IPS DF 6.9 (cell line): ENCODE measurements around the gene ESPN.

Experiments used
- DNase-seq: peaks from one replicate; pipeline ENCODE4 v3.0.0-alpha.2; 2013; ENCODE audit warnings: low read depth, low spot score
- H3K27ac ChIP-seq: one replicate; pipeline ENCODE4 v1.5.1; 2013; ENCODE audit warnings: low read length, control low read depth
- H3K27me3 ChIP-seq: 2 replicates; pipeline ENCODE4 v1.6.1; 2013; ENCODE audit warnings: mild to moderate bottlenecking, low read length; ENCODE audit not compliant: control insufficient read depth, insufficient read depth
- H3K36me3 ChIP-seq: 2 replicates; pipeline ENCODE4 v1.6.1; 2013; ENCODE audit warnings: low read length; ENCODE audit not compliant: control insufficient read depth, insufficient read depth
- H3K4me1 ChIP-seq: 2 replicates; pipeline ENCODE4 v1.6.1; 2013; ENCODE audit warnings: low read length; ENCODE audit not compliant: control insufficient read depth, insufficient read depth
- H3K4me3 ChIP-seq: 2 replicates; pipeline ENCODE4 v1.5.1; 2013; ENCODE audit warnings: mild to moderate bottlenecking, low read length
- H3K9me3 ChIP-seq: 2 replicates; pipeline ENCODE4 v1.6.1; 2013; ENCODE audit warnings: low read length, inconsistent platforms; ENCODE audit not compliant: control insufficient read depth, insufficient read depth
- WGBS: extraction: QIAGEN DNeasy Blood & Tissue Kit; methylation state at CpG from one replicate; pipeline ENCODE4 v1.1.7; 2013; ENCODE audit warnings: mixed read lengths, missing lambda C conversion rate; ENCODE audit not compliant: insufficient read length, insufficient coverage; 5-methylcytosine and 5-hydroxymethylcytosine counted together

The ESPN gene, protein sequence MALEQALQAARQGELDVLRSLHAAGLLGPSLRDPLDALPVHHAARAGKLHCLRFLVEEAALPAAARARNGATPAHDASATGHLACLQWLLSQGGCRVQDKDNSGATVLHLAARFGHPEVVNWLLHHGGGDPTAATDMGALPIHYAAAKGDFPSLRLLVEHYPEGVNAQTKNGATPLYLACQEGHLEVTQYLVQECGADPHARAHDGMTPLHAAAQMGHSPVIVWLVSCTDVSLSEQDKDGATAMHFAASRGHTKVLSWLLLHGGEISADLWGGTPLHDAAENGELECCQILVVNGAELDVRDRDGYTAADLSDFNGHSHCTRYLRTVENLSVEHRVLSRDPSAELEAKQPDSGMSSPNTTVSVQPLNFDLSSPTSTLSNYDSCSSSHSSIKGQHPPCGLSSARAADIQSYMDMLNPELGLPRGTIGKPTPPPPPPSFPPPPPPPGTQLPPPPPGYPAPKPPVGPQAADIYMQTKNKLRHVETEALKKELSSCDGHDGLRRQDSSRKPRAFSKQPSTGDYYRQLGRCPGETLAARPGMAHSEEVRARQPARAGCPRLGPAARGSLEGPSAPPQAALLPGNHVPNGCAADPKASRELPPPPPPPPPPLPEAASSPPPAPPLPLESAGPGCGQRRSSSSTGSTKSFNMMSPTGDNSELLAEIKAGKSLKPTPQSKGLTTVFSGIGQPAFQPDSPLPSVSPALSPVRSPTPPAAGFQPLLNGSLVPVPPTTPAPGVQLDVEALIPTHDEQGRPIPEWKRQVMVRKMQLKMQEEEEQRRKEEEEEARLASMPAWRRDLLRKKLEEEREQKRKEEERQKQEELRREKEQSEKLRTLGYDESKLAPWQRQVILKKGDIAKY

GRCh38 chr1:6424619-6425593 is at the start of gene ESPN:
ESPN (plus strand) TSS chr1:6424776; CDS start chr1:6424956, 180 bp downstream.
- Histone ChIP-seq H3K27ac (no peak within 1 kb of the TSS), H3K4me3 (peak within 1 kb of the TSS; percentile 38; the same call in 1 of the 2 replicates), H3K36me3 (no peaks in the 10 kb centered on the region; the same call in 1 of the 2 replicates), H3K27me3 (peaks cover 51% of the 10 kb centered on the region), H3K9me3 (no peaks in the 10 kb centered on the region), H3K4me1 (peaks cover 13% of the 10 kb centered on the region)
- no peak for DNase-seq
- no CpG with 5 or more reads among the region's 99 CpGs for WGBS

DNA sequence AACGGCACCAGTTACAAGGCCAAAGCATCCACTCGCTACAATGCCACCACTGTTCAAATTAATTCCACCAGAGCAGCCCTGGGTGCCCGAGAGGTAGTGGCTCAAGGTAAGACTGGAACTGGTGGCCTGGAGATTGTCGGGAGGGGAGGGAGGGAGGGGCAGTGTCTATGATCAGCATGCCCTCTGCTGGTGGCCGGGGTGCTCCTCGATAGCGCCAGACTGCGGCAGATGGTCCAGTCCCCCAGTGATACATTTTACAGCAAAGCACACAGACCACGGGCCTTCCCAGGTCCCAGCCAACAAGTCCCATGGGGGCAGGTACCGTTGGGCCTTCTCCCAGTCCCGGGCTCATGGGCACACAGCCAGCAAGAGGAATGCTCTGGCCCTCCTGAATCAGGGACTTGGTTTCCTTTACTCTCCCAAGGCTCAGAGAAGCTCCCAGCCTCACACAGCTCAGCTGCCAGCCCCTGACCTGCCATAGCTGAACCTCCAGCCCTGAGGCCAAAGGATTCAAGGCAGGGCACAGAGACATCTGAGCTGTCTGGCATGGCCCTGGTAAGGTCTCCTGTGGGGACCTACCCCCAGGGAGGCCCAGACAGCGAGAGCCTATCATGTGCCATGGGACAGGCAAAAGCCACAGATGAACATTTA is 46.4 kb upstream of the ESPN start:
- Histone ChIP-seq H3K27me3 (no peaks in the 10 kb centered on the region), H3K27ac (no peak overlapping the region), H3K36me3 (no peaks in the 10 kb centered on the region; the same call in 1 of the 2 replicates), H3K4me3 (no peak overlapping the region), H3K9me3 (no peaks in the 10 kb centered on the region), H3K4me1 (no peaks in the 10 kb centered on the region; the same call in 1 of the 2 replicates)
- no CpG with 5 or more reads among the region's 12 CpGs for WGBS
- no peak for DNase-seq

GRCh38 chr1:6380037-6380436 is 44.5 kb upstream of the ESPN start:
- no CpG with 5 or more reads among the region's 7 CpGs for WGBS
- H3K27me3 ChIP-seq = no peaks in the 10 kb centered on the region
- no peak overlapping the region for H3K27ac ChIP-seq
- H3K4me3 ChIP-seq = no peak overlapping the region
- peaks cover 2% of the 10 kb centered on the region for H3K4me1 ChIP-seq
- no peaks in the 10 kb centered on the region for H3K9me3 ChIP-seq
- no peak for DNase-seq
- no peaks in the 10 kb centered on the region for H3K36me3 ChIP-seq

DNA sequence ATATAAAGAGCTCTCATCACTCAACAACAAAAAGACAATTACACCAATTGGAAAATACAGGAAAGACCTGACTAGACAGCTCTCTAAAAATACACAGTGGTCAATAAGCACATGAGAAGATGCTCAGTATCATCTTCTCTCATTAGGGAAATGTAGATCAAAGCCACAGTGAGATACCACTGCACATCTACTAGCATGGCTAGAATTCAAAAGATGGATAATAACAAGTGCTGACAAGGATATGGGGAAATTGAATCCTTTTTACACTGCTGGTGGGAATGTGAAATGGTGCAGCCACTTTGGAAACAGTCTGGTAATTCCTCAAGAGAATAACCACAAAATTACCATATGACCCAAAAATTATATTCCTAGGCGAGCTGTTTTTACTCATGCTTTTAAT is 40.4 kb upstream of the ESPN start:
- no CpG with 5 or more reads among the region's 1 CpG for WGBS
- Histone ChIP-seq H3K27ac (no peak overlapping the region), H3K4me1 (peaks cover 12% of the 10 kb centered on the region)

GRCh38 chr1:6384962-6385361 is 39.6 kb upstream of the ESPN start:
- H3K36me3 ChIP-seq = no peaks in the 10 kb centered on the region
- H3K27ac ChIP-seq = no peak overlapping the region
- no CpG with 5 or more reads among the region's 5 CpGs for WGBS
- no peak for DNase-seq
- H3K9me3 ChIP-seq = no peaks in the 10 kb centered on the region
- H3K27me3 ChIP-seq = no peaks in the 10 kb centered on the region
- H3K4me1 ChIP-seq = peaks cover 12% of the 10 kb centered on the region
- no peak overlapping the region for H3K4me3 ChIP-seq

More for the DNA sequence above, 40.4 kb upstream of the ESPN start:
- no peak for DNase-seq
- no peaks in the 10 kb centered on the region for H3K27me3 ChIP-seq
- no peaks in the 10 kb centered on the region for H3K36me3 ChIP-seq
- no peaks in the 10 kb centered on the region for H3K9me3 ChIP-seq
- H3K4me3 ChIP-seq = no peak overlapping the region

DNA sequence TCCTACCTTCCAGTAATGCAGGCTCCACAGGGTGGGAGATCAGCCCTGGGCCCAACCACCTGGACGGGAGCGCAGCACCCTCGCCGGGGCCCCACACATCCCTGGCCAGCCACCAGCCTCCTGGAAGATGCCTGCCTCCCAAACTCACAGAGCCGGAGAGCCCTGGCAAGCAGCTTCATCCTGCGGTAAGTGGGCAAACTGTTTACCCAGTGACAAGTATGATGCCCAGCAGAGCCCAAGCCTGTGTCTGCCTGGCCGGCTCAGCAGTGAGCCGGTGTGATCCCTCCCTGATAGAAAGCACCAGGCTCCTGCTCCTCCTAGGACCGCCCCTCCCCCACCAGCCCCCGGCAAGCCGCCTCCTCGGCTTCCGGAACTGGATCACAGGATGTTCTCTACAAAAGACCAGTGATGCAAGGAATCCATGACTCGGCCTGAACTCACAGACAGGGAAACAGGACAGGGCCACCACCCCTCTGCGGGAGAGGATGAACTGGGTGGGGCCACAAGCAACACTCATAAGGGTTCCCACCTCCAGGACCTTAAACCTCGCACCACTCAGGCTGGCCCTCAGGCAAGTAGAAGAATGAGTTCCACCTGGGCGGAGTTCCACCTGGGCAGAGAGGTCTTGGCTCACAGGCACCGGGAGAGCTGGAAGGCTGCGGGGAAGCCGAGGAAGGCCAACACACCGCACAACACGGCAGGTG is 38.9 kb upstream of the ESPN start:
- no peak overlapping the region; the same call in 1 of the 2 replicates for H3K4me3 ChIP-seq
- peaks cover 12% of the 10 kb centered on the region for H3K4me1 ChIP-seq
- DNase-seq = no peak
- no peaks in the 10 kb centered on the region for H3K27me3 ChIP-seq
- H3K27ac ChIP-seq = no peak overlapping the region
- WGBS = no CpG with 5 or more reads among the region's 22 CpGs
- H3K36me3 ChIP-seq = no peaks in the 10 kb centered on the region
- no peaks in the 10 kb centered on the region for H3K9me3 ChIP-seq

DNA sequence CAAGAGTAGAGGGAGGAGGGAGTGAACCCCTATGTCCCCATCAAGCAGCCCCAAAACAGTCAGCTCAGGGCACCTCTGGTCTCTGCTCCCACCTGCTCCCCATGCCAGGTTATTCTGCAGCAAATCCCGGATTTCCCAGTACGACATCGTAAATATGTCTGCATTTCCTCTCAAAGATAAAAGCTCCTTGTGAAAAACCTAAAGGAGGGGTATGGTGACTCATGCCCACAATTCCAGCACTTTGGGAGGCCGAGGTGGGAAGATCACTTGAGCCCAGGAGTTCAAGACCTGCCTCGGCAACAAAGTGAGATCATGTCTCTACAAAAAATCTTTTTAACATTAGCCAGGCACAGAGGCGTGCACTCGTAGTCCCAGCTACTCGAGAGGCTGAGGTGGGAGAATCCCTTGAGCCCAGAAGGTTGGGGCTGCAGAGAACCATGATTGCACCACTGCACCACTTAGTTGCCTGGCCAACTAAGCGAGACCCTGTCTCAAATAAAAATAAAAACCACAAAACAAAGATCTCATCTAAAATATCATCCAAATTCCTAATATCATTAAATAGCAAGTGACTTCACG is 38.1 kb upstream of the ESPN start:
- peaks cover 12% of the 10 kb centered on the region for H3K4me1 ChIP-seq
- no peak for DNase-seq
- H3K9me3 ChIP-seq = no peaks in the 10 kb centered on the region
- H3K36me3 ChIP-seq = no peaks in the 10 kb centered on the region
- H3K27ac ChIP-seq = no peak overlapping the region
- 100% methylated on average over 2 of the region's 10 CpGs for WGBS
- no peak overlapping the region for H3K4me3 ChIP-seq
- H3K27me3 ChIP-seq = no peaks in the 10 kb centered on the region

- no CpG with 5 or more reads among the region's 9 CpGs for WGBS
- H3K36me3 ChIP-seq = no peaks in the 10 kb centered on the region
- no peak overlapping the region for H3K27ac ChIP-seq
- H3K4me3 ChIP-seq = no peak overlapping the region
- peaks cover 12% of the 10 kb centered on the region for H3K4me1 ChIP-seq
- no peaks in the 10 kb centered on the region for H3K27me3 ChIP-seq
- DNase-seq = no peak
- H3K9me3 ChIP-seq = no peaks in the 10 kb centered on the region
These were observed 34.6 kb upstream of the ESPN start for GRCh38 chr1:6389971-6390370.
